Activated naive CD4-positive, alpha-beta T cell treated with anti-CD3 and anti-CD28 coated beads, Interleukin-2, amount 50 U/mL, for 24 hours (primary cell): ENCODE results near the gene RPL35.

ENCODE experiments used
- H3K27ac Mint-ChIP-seq: one replicate; pipeline ENCODE4 v1.8.0; 2021; ENCODE audit warnings: mild to moderate bottlenecking, mixed read lengths
- H3K27me3 Mint-ChIP-seq: one replicate; pipeline ENCODE4 v1.8.0; 2021; ENCODE audit warnings: mixed read lengths
- H3K36me3 Mint-ChIP-seq: one replicate; pipeline ENCODE4 v1.8.0; 2021; ENCODE audit warnings: mixed read lengths
- H3K4me1 Mint-ChIP-seq: one replicate; pipeline ENCODE4 v1.8.0; 2021; ENCODE audit warnings: mixed read lengths
- H3K4me3 Mint-ChIP-seq: one replicate; pipeline ENCODE4 v1.8.0; 2021; ENCODE audit warnings: mild to moderate bottlenecking, mixed read lengths
- H3K9me3 Mint-ChIP-seq: one replicate; pipeline ENCODE4 v1.8.0; 2021; ENCODE audit warnings: mixed read lengths

RPL35 gene

GRCh38 chr9:124820698-124821623 is 40.8 kb downstream of the RPL35 start:
- no peak overlapping the region for H3K4me3 Mint-ChIP-seq
- H3K27me3 Mint-ChIP-seq = no peaks in the 10 kb centered on the region
- no peaks in the 10 kb centered on the region for H3K36me3 Mint-ChIP-seq
- no peak overlapping the region for H3K27ac Mint-ChIP-seq
- H3K9me3 Mint-ChIP-seq = no peaks in the 10 kb centered on the region
- no peaks in the 10 kb centered on the region for H3K4me1 Mint-ChIP-seq

- Mint-ChIP-seq H3K4me3 (no peak overlapping the region), H3K9me3 (no peaks in the 10 kb centered on the region), H3K4me1 (no peaks in the 10 kb centered on the region), H3K27ac (no peak overlapping the region), H3K36me3 (no peaks in the 10 kb centered on the region), H3K27me3 (no peaks in the 10 kb centered on the region)
Observed at GRCh38 chr9:124818431-124819281, 43.1 kb downstream of the RPL35 start.

GRCh38 chr9:124815601-124816000 is 46.2 kb downstream of the RPL35 start:
- Mint-ChIP-seq H3K27me3 (no peaks in the 10 kb centered on the region), H3K9me3 (no peaks in the 10 kb centered on the region), H3K4me1 (no peaks in the 10 kb centered on the region), H3K36me3 (no peaks in the 10 kb centered on the region), H3K27ac (no peak overlapping the region), H3K4me3 (no peak overlapping the region)

GRCh38 chr9:124814164-124814535 is 47.6 kb downstream of the RPL35 start:
- H3K27me3 Mint-ChIP-seq = no peaks in the 10 kb centered on the region

GRCh38 chr9:124813501-124814163 is 48.1 kb downstream of the RPL35 start:
- H3K9me3 Mint-ChIP-seq = no peaks in the 10 kb centered on the region
- H3K27me3 Mint-ChIP-seq = no peaks in the 10 kb centered on the region
- no peaks in the 10 kb centered on the region for H3K36me3 Mint-ChIP-seq
- H3K4me1 Mint-ChIP-seq = no peaks in the 10 kb centered on the region
- H3K4me3 Mint-ChIP-seq = no peak overlapping the region
- H3K27ac Mint-ChIP-seq = no peak overlapping the region

More at GRCh38 chr9:124814164-124814535, 47.6 kb downstream of the RPL35 start:
- Mint-ChIP-seq H3K27ac (no peak overlapping the region), H3K36me3 (no peaks in the 10 kb centered on the region), H3K4me1 (no peaks in the 10 kb centered on the region), H3K4me3 (no peak overlapping the region), H3K9me3 (no peaks in the 10 kb centered on the region)

- no peak overlapping the region for H3K4me3 Mint-ChIP-seq
- H3K27ac Mint-ChIP-seq = no peak overlapping the region
- H3K9me3 Mint-ChIP-seq = no peaks in the 10 kb centered on the region
- no peaks in the 10 kb centered on the region for H3K36me3 Mint-ChIP-seq
- no peaks in the 10 kb centered on the region for H3K4me1 Mint-ChIP-seq
- no peaks in the 10 kb centered on the region for H3K27me3 Mint-ChIP-seq
Observed at GRCh38 chr9:124813041-124813440, 48.7 kb downstream of the RPL35 start.

- H3K27ac Mint-ChIP-seq = no peak overlapping the region
- no peaks in the 10 kb centered on the region for H3K36me3 Mint-ChIP-seq
- H3K27me3 Mint-ChIP-seq = no peaks in the 10 kb centered on the region
- H3K9me3 Mint-ChIP-seq = no peaks in the 10 kb centered on the region
- no peaks in the 10 kb centered on the region for H3K4me1 Mint-ChIP-seq
- no peak overlapping the region for H3K4me3 Mint-ChIP-seq
Observed at GRCh38 chr9:124812441-124812876, 49.3 kb downstream of the RPL35 start.

- Mint-ChIP-seq H3K9me3 (no peaks in the 10 kb centered on the region), H3K4me1 (no peaks in the 10 kb centered on the region), H3K27ac (no peak overlapping the region), H3K27me3 (no peaks in the 10 kb centered on the region), H3K4me3 (no peak overlapping the region), H3K36me3 (no peaks in the 10 kb centered on the region)
Observed at GRCh38 chr9:124810663-124811355, 50.9 kb downstream of the RPL35 start.

GRCh38 chr9:124809741-124810500 is 51.8 kb downstream of the RPL35 start:
- Mint-ChIP-seq H3K27me3 (no peaks in the 10 kb centered on the region), H3K4me3 (no peak overlapping the region), H3K4me1 (no peaks in the 10 kb centered on the region), H3K9me3 (no peaks in the 10 kb centered on the region), H3K27ac (no peak overlapping the region), H3K36me3 (no peaks in the 10 kb centered on the region)

- H3K36me3 Mint-ChIP-seq = no peaks in the 10 kb centered on the region
- H3K9me3 Mint-ChIP-seq = no peaks in the 10 kb centered on the region
- no peaks in the 10 kb centered on the region for H3K27me3 Mint-ChIP-seq
- no peak overlapping the region for H3K4me3 Mint-ChIP-seq
- no peaks in the 10 kb centered on the region for H3K4me1 Mint-ChIP-seq
- H3K27ac Mint-ChIP-seq = no peak overlapping the region
Observed at GRCh38 chr9:124809211-124809610, 52.5 kb downstream of the RPL35 start.

GRCh38 chr9:124808246-124808956 is 53.4 kb downstream of the RPL35 start:
- no peak overlapping the region for H3K27ac Mint-ChIP-seq
- H3K27me3 Mint-ChIP-seq = no peaks in the 10 kb centered on the region
- no peaks in the 10 kb centered on the region for H3K4me1 Mint-ChIP-seq
- no peaks in the 10 kb centered on the region for H3K36me3 Mint-ChIP-seq
- H3K4me3 Mint-ChIP-seq = no peak overlapping the region
- H3K9me3 Mint-ChIP-seq = no peaks in the 10 kb centered on the region
